ENCODE data around the gene PCK2. TPM values are rescaled to one million over a fixed set of nuclear protein-coding genes. Genes with fewer than 3 reads are reported as not detected.

The PCK2 gene
- total RNA-seq, 4 donors from 2014 or later, result 15.4 to 29.0 (median 21.0) TPM

DNA sequence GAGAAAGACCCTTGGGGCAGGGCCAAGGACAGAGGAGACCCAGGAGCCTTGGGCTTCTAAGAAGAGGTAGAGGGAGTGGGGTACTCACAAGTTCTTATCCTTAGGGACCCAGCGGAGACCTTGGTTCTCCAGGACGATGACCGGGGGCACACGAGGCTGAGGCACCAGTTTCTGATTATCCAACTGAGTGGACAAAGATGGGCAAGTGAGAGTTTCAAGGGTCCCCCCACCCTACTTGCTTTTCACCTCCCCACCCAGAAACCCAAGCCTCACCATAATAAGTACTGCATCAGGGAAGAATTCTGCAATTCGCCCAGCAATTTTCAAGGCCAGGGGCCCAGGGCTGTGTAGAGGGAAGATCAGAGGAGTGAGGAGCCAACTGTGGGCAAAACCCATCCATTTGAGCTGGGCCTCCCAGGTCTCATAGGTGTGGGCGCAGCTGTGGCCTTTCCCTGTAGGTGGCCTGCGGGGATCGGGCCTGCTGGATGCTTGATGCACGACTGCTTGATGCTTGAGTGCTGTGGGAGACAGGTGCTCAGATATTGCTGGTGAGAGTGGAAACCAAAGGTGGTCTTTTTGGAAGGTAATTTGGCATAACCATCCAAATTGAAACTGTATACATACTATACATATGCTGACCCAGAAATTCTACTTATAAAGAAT, 45.3 kb downstream of the PCK2 start:
- no peak for DNase-seq (ENCODE audit: low spot score in 2 of 2)
- no peak overlapping the region for H3K4me3 ChIP-seq (ENCODE audit: low read depth, poor library complexity, severe bottlenecking)
- no peak for TF ChIP-seq POLR2A (IDR thresholded peaks at IDR 0.05)
- TF ChIP-seq, protein P1, sequence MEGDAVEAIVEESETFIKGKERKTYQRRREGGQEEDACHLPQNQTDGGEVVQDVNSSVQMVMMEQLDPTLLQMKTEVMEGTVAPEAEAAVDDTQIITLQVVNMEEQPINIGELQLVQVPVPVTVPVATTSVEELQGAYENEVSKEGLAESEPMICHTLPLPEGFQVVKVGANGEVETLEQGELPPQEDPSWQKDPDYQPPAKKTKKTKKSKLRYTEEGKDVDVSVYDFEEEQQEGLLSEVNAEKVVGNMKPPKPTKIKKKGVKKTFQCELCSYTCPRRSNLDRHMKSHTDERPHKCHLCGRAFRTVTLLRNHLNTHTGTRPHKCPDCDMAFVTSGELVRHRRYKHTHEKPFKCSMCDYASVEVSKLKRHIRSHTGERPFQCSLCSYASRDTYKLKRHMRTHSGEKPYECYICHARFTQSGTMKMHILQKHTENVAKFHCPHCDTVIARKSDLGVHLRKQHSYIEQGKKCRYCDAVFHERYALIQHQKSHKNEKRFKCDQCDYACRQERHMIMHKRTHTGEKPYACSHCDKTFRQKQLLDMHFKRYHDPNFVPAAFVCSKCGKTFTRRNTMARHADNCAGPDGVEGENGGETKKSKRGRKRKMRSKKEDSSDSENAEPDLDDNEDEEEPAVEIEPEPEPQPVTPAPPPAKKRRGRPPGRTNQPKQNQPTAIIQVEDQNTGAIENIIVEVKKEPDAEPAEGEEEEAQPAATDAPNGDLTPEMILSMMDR (IDR thresholded peaks at IDR 0.05), result no peak
- intact Hi-C loops (cut with DNase I; ENCODE audit: low total_unique reads), result no loop called here
- 91 to 93% methylated on average over 9 of the region's 9 CpGs for WGBS, 2 donors

DNA sequence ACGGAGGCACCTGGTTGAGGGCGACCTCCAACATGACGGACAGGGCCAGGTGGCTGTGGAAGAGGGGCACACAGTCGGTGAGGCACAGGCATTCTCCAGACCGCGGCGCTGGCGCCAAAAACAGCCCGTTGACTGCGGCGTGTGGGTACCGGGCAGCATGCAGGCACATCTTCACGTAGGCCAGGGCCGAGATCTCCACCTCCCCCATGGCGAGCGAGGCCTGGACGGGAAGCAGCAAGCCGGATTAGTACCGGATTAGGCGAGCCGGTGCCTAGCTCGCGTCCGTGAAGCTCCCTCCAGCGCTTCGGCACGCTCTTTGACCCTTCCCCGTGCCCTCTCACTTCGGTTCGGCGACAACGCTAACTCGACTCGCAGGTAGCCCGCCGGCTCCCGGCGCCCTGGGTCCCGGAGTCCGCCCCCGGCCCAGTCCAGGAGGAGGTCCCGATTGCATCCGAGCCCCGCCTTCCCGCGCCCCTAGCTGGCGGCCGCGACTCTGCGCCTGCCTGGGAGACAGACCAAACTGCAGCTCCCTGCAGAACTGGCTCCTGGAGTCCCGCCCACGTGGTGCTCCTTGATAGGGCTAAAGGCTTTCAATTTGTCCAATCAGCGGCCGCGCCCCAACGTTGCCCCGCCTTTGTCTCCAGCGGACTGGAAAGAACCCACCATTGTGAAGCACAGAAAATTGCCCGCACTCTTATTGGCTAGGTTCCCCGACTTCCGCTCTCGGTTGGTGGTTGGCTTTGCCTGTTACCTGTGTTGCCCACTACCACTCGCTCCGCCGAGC, 47.2 kb downstream of the PCK2 start, which contains the start of gene EMC9:
TSS of gene EMC9 (minus strand) at position 495 of the 784 bp plus-strand sequence. CDS start at position 208, 287 bp downstream.
- WGBS, 2 donors, result 0 to 1% methylated on average over 61 to 65 of the region's 65 CpGs
- TF ChIP-seq POLR2A (IDR thresholded peaks at IDR 0.05), result no peak
- TF ChIP-seq, protein P1 (IDR thresholded peaks at IDR 0.05), result peak in 1 of 3 donors; percentile 47
- intact Hi-C loops (cut with DNase I; ENCODE audit: low total_unique reads), result loop anchor here (2.0 kb wide), 1 partner anchor 28 kb away; no protein-coding TSS in a partner anchor
- H3K4me3 ChIP-seq (ENCODE audit: low read depth, poor library complexity, severe bottlenecking), result peak within 1 kb of the TSS; percentile 66
- peak; percentile 100 for DNase-seq (ENCODE audit: low spot score in 2 of 2)

DNA sequence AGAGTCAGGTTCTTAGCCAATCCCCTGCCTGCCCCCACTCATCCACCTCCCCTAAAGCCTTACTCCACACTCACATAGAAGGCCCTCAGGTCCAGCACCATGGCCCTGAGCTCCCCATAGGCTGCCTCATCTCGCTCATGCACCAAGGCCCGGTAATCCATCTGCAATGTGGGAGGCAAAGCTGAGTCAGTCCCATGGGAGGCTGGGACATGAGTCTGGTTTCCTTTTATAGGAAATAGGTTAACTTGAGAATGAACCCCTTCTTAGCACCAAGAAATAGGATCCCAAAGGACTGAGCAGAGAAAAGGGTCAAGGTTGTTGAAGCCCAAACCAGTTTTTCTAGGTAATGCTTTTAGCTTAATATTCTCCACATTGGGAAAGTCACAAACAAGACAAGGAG, 49.4 kb downstream of the PCK2 start:
- no peak for DNase-seq (ENCODE audit: low spot score in 2 of 2)
- TF ChIP-seq, protein P1 (IDR thresholded peaks at IDR 0.05), result no peak
- TF ChIP-seq POLR2A (IDR thresholded peaks at IDR 0.05), result no peak
- 82 to 91% methylated on average over 2 of the region's 2 CpGs for WGBS, 2 donors
- intact Hi-C loops (cut with DNase I; ENCODE audit: low total_unique reads), result no loop called here
- H3K4me3 ChIP-seq (ENCODE audit: low read depth, poor library complexity, severe bottlenecking), result no peak overlapping the region

DNA sequence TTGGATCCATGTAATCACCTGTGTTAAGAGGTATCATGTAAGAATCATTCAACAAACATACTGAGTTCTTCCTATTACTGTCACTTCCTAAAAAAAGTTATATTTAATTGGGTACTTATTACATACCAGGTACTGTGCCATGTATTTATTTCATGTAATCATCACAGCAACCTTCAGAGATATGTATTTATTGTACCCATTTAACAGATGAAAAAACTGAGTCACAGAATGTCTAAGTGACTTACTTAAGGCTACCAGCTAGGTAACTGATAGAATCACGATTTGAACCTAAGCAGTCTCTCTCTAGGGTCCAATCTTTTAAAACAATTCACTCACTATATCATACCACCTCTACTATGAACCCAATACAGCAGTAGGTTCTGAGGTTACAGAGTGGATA, 50.3 kb downstream of the PCK2 start:
- intact Hi-C loops (cut with DNase I; ENCODE audit: low total_unique reads), result no loop called here

DNA sequence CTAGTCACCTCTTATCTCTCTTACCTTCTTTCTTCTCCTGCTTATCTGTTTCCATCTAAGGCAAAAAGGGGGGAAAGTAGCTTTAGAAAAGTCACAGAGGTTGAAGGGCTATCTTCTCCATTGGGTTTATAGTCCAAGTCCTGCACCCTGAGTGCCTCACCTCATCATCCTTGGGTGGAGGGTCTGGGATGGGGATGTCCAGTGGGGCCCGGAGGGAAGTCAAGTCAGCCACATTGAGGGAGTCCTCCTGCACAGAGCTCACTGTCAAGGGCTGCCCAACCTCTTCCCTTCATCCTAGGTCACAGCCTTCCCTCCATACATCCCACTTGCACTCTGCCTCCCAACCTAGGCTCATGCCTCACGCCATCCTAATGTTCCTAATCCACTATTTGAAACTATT, 51.1 kb downstream of the PCK2 start:
- no peak overlapping the region for H3K4me3 ChIP-seq (ENCODE audit: low read depth, poor library complexity, severe bottlenecking)
- WGBS, 2 donors, result 95 to 97% methylated on average over 2 of the region's 2 CpGs
- TF ChIP-seq POLR2A (IDR thresholded peaks at IDR 0.05), result no peak
- TF ChIP-seq, protein P1 (IDR thresholded peaks at IDR 0.05), result no peak

More for the DNA sequence above, 50.3 kb downstream of the PCK2 start:
- TF ChIP-seq, protein P1 (IDR thresholded peaks at IDR 0.05), result no peak
- TF ChIP-seq POLR2A (IDR thresholded peaks at IDR 0.05), result no peak
- 95 to 97% methylated on average over 1 of the region's 1 CpG for WGBS, 2 donors
- no peak for DNase-seq (ENCODE audit: low spot score in 2 of 2)
- no peak overlapping the region for H3K4me3 ChIP-seq (ENCODE audit: low read depth, poor library complexity, severe bottlenecking)

More for the DNA sequence above, 51.1 kb downstream of the PCK2 start:
- no peak for DNase-seq (ENCODE audit: low spot score in 2 of 2)
- intact Hi-C loops (cut with DNase I; ENCODE audit: low total_unique reads), result no loop called here

All from lower leg skin (tissue), 4 donors.